SW 1271 (cell line): Measurements from ENCODE around the gene ZRANB2.

ENCODE experiments used
- DNase-seq, 2 experiments: peaks; one replicate each; lab custom pipeline; 2025; lab: John Stamatoyannopoulos, UW

The ZRANB2 gene

DNA sequence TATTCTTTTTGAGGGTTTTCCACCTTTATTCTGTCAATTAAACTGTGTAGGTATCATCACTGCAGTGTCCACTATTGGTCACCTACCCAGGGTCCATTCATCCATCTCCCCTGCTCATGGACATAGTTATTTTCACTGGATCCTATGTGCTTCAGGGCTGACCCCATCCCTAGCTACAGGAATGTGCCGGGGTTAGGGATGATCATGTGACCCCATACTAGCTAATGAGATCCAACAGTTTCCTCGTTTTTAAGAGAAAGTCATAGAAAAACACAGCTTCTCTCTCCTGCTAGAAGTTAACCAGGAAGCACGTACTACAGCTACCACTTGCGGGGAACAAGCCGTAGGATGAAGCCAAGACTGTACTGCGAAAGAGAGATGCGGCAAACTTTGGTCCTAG lies 52.8 kb downstream of the ZRANB2 start:
- no peak for DNase-seq

DNA sequence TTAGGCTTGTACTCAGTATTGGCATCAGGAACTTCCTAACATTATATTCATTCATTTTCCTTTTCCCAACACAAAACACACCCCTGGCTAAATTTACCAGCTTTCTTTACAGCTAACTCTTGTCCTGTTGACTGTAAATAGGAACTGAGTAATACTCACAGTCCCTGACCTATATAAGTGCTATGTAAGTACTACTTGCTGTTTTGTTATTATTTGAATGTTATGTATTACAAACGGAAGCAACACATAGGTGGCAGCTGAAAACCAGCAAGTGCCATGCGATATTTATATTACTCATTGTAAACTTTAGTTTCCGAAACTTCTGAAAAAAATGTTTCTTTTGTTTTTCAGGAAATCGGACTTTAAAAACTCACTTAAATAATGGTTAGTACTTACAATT lies 54.7 kb downstream of the ZRANB2 start:
- DNase-seq = no peak

DNA sequence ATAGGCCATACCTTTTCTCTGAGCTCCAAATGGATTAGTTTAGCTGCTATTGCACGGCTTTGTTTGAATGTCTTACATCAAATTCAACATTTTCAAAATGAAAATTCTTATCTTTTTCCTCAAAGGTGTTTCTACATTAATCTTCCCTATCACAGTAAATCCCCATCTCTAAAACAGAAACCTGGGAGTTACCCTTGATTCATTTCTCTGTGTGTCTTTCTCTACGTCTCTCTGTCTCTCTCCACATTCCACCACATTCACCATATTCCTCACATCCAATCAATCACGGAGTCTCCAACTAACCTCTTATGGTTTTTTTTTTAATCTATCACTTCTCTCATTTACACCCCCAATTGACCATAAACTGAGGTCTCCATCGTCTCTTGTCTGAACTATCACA lies 57.3 kb downstream of the ZRANB2 start:
- no peak for DNase-seq

DNA sequence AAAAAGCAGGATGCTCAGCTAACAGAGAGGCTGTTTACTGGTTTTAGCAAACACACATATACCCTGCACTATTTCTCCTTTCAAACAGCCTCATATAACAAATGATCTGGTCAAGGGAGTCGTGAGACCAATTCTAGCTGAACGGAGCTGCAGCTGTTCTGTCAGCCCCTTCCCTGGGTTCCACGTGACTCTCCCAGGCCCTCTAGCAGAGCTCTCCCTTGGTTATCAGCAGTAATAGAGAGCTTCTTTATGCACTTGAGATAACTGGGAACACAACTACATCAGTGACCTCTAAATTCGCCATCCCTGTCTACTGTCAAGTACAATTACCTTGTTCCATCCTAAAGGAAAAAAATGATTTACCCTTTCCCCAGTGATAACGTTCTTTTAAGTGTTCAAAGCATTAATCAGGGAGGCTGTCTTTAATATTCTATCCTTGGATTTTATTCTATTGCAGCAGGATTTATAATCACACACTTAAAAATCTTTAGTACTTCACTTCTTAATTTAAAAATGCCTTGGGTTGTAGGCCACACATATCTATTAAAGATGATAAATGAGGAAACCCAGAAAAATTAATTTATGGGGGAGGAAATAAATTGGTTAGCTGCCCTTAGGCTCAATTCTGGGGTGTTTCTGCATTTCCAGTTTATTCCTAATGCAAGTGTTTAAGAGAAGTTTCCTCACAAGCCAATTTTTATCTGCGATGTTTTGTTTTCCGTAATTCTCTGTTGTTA lies 61.4 kb downstream of the ZRANB2 start:
- no peak for DNase-seq

DNA sequence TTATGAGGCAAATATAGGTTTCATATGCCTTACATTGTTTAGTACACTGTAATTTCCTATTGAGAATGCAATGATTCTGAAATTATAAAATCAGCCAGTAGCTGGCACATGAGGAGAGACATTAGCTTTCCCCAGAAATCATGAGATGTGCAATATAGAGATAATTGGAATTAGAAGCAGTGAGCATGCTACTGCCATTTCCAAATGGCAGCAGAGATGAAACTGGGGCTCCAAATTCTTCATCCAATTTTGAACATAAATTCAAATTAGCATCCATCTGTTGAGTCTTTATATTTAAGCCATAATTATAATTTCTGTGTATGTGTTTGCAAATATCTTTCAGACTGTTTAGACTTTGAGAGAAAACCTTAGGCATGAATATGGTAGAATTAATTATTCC lies 62.0 kb downstream of the ZRANB2 start:
- DNase-seq = no peak

DNA sequence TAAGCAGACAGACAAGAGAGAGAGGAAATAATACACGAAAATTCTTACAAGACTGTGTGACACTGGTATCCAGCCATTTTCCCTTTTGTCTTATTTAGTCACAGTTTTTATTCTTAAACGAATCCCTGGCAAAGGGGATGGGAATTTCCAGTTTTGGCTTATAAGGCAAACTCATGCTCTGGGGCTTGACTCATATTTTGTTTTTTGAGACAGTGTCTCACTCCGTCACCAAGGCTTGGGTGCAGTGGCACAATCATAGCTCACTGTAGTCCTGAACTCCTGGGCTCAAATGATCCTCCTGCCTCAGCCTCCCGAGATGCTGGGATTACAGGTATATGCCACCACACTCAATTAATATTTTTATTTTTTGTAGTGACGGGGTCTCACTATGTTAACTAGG lies 65.1 kb downstream of the ZRANB2 start:
- no peak for DNase-seq

DNA sequence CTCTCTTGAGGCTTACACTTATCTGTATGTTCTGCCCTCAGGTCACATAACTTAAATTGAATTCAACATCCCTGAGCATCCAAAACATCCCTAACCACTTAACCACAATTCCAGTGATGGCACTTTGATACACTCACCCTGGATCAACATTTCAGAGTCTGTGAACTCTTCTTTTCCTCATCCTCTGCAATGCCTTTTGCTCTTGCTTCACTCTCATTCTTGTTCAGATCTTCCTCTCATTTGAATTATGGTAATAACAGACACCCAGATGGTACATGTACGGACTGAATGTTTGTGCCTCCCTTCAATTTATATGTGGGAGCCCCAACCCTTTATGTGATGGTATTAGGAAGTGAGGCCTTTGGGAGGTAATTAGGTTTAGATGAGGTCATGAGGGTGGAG lies 66.7 kb downstream of the ZRANB2 start:
- DNase-seq = no peak
